Stimulated activated CD8-positive, alpha-beta memory T cell treated with anti-CD3 and anti-CD28 coated beads, Interleukin-4, amount 100 ng/mL, for 4 hours (primary cell): ENCODE measurements around the gene FAM72D.
"Not testable (repeated sequence)": the region's sequence is repeated elsewhere in the genome, so short reads cannot be mapped to it uniquely, and the experiment has no call there.

Experiments used
- DNase-seq, 2 donors: peaks; one replicate each; pipeline ENCODE4 v3.0.0-alpha.2; 2020; ENCODE audit warnings: low read depth in 2 of 2, low spot score in 1 of 2

The FAM72D gene

DNA sequence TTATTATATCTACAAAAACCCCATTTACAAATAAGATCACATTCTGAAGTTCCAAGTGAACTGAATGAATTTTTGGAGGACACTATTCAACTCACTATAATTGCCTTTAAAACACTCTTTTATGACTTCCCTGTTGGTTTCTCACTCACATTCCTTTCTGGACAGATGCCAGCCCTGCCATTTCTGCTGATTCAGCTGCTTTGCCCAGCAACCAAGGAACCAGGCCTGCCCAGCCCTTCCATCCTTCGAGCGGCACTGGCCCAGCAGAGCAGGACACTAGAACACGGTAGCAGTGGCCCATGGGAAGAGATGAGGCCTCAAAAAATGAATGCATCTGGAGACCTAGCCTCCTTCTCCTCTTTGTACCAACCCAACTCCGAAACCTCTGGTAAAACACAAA is 50.5 kb downstream of the FAM72D start:
- DNase-seq = not testable (repeated sequence)

GRCh38 chr1:145147172-145147571 is 51.4 kb downstream of the FAM72D start:
- DNase-seq = not testable (repeated sequence)

- DNase-seq = not testable (repeated sequence)
These were observed 59.6 kb downstream of the FAM72D start for GRCh38 chr1:145155421-145155820.

- not testable (repeated sequence) for DNase-seq
These were observed 60.1 kb downstream of the FAM72D start for GRCh38 chr1:145155873-145156272.

DNA sequence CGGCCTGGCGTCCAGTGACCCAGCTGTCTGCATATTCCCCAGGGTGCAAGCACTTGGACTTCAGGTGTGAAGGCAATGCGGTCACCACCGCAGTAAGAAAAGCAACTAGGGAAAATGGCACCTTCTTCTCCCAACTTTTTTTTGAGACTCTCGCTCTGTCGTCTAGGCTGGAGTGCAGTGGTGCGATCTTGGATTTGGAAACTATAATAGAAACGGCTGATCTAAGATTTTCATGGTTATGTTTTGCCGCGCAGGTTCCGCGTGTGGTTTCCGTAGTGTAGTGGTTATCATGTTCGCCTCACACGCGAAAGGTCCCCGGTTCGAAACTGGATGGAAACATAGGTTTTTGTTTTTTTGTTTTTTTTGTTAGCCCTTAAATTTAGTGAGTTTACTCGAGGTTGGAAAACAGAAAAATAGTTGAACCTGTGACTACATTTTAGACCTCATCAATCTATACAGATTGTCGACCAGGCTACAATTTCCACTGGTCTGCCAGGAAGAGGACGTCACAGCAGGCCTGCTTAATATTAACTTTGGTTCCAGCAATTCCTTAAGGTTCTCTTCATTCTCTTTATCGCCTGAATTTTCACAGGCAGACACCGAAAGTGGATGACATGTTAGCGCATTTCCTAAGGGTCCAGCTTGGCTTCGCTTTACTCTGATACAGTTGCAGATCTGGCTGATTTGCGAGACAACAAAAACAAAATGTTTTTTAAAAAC is 61.3 kb downstream of the FAM72D start:
- DNase-seq = not testable (repeated sequence)

DNA sequence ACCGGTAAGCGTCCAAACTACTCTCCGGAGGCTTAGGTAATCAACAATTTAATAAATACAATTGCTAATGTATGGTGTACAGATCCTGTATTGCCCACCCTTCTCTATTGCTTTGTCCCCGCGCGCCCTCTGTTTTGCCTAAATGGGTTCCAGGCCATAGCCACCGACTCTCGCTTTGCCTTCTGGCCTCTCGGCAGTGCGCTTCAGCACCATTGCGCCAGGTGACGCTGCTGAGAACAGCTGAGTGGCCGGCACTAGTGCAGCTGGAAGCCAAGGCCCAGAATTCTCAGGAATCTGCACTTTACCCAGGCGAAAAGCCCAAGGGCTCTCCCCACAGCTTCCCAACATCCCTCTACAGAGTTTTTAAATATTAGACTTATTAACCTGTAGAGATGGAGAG is 61.9 kb downstream of the FAM72D start:
- not testable (repeated sequence) for DNase-seq

GRCh38 chr1:145161046-145161752 is 65.4 kb downstream of the FAM72D start:
- DNase-seq = not testable (repeated sequence)
